IMR-90 (cell line): ENCODE measurements around the gene TMEM131.

ENCODE experiments used
- FOS ChIP-seq: fragments of 150-350 bp; IDR thresholded peaks from 2 replicates; pipeline ENCODE4 v1.6.1; 2016; ENCODE audit warnings: low read depth, low read length
- MAZ ChIP-seq: IDR thresholded peaks from 2 replicates; pipeline ENCODE4 v1.6.1; 2012; ENCODE audit warnings: low read depth, mild to moderate bottlenecking, low read length, improper control_type of control experiment, moderate library complexity, borderline replicate concordance
- MXI1 ChIP-seq: IDR thresholded peaks from 2 replicates; pipeline ENCODE4 v1.6.1; 2012; ENCODE audit warnings: low read depth, mild to moderate bottlenecking, low read length, moderate library complexity, borderline replicate concordance
- POLR2A ChIP-seq: IDR thresholded peaks from 2 replicates; pipeline ENCODE4 v1.6.1; 2012; ENCODE audit warnings: mild to moderate bottlenecking, low read depth, low read length
- RAD21 ChIP-seq: IDR thresholded peaks from 2 replicates; pipeline ENCODE4 v1.6.1; 2012; ENCODE audit warnings: low read length, improper control_type of control experiment
- RCOR1 ChIP-seq: IDR thresholded peaks from 2 replicates; pipeline ENCODE4 v1.6.1; 2012; ENCODE audit warnings: mild to moderate bottlenecking, low read length, improper control_type of control experiment; ENCODE audit not compliant: insufficient replicate concordance
- SMC3 ChIP-seq: fragments of 150-350 bp; IDR thresholded peaks from 2 replicates; pipeline ENCODE4 v1.6.1; 2016; ENCODE audit warnings: low read depth, mild to moderate bottlenecking, antibody characterized with exemption, low read length, moderate library complexity
- TF ChIP-seq, protein P1 (sequence below): conservative IDR thresholded peaks from 2 replicates; pipeline ENCODE4 v1.5.1; 2012; ENCODE audit warnings: mild to moderate bottlenecking, low read depth, low read length, improper control_type of control experiment
- TF ChIP-seq, protein P2 (sequence below): fragments of 150-350 bp; IDR thresholded peaks from 2 replicates; pipeline ENCODE4 v1.6.1; 2016; ENCODE audit warnings: low read depth, mild to moderate bottlenecking, low read length, moderate library complexity, borderline replicate concordance
- TF ChIP-seq, protein P3 (sequence below): fragments of 150-350 bp; IDR thresholded peaks from 2 replicates; pipeline ENCODE4 v1.6.1; 2017; ENCODE audit warnings: mild to moderate bottlenecking, antibody characterized with exemption, low read length, low read depth

DNA sequence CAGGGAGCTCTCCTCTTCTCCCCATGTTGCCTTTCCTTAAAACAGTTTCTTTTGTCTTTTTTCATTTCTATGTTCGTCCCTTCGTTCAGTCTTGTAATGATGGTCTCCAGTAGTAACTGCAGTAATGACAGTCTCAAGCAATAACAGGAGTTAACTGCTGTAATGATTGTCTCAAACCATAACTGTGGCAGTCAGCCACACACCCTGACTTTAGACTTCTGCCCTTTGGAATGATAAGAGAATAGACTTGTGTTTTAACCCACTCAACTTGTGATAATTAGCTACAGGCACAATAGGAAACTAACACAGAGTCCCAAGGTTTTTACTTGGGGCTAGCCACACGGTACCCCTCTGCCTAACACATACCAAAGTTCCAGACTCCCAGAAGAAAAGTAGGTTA, 12.1 kb downstream of the TMEM131 start:
- TF ChIP-seq, protein P1, sequence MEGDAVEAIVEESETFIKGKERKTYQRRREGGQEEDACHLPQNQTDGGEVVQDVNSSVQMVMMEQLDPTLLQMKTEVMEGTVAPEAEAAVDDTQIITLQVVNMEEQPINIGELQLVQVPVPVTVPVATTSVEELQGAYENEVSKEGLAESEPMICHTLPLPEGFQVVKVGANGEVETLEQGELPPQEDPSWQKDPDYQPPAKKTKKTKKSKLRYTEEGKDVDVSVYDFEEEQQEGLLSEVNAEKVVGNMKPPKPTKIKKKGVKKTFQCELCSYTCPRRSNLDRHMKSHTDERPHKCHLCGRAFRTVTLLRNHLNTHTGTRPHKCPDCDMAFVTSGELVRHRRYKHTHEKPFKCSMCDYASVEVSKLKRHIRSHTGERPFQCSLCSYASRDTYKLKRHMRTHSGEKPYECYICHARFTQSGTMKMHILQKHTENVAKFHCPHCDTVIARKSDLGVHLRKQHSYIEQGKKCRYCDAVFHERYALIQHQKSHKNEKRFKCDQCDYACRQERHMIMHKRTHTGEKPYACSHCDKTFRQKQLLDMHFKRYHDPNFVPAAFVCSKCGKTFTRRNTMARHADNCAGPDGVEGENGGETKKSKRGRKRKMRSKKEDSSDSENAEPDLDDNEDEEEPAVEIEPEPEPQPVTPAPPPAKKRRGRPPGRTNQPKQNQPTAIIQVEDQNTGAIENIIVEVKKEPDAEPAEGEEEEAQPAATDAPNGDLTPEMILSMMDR: no peak
- TF ChIP-seq, protein P2, sequence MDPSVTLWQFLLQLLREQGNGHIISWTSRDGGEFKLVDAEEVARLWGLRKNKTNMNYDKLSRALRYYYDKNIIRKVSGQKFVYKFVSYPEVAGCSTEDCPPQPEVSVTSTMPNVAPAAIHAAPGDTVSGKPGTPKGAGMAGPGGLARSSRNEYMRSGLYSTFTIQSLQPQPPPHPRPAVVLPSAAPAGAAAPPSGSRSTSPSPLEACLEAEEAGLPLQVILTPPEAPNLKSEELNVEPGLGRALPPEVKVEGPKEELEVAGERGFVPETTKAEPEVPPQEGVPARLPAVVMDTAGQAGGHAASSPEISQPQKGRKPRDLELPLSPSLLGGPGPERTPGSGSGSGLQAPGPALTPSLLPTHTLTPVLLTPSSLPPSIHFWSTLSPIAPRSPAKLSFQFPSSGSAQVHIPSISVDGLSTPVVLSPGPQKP: no peak
- TF ChIP-seq MXI1 (no peak), SMC3 (no peak), POLR2A (no peak), RAD21 (no peak), FOS (no peak), RCOR1 (no peak), MAZ (no peak)
- TF ChIP-seq, protein P3, sequence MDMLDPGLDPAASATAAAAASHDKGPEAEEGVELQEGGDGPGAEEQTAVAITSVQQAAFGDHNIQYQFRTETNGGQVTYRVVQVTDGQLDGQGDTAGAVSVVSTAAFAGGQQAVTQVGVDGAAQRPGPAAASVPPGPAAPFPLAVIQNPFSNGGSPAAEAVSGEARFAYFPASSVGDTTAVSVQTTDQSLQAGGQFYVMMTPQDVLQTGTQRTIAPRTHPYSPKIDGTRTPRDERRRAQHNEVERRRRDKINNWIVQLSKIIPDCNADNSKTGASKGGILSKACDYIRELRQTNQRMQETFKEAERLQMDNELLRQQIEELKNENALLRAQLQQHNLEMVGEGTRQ: no peak
